ENCODE data around the gene FOLR3.
"Not testable (repeated sequence)": the region's sequence is repeated elsewhere in the genome, so short reads cannot be mapped to it uniquely, and the experiment has no call there.

DNA sequence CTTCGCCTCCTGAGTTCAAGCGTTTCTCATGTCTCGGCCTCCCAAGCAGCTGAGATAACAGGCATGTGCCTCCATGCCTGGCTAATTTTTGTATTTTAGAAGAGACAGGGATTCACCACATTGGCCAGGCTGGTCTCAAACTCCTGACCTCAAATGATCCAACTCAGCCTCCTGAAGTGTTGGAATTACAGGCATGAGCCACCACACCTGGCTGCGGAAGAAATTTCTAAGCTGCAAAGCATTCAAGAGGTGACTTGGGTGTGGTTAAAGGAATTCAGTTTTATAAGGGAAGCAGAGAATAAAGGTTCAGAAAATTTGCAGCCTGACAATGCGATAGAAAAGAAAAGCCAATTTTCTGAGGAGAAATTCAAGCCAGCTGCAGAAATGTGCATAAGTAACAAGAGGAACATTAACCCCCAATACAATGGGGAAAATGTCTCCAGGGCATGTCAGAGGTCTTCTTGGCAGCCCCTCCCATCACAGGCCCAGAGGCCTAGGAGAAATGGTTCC is 33.6 kb downstream of the FOLR3 start:
- TF ChIP-seq, protein P1, sequence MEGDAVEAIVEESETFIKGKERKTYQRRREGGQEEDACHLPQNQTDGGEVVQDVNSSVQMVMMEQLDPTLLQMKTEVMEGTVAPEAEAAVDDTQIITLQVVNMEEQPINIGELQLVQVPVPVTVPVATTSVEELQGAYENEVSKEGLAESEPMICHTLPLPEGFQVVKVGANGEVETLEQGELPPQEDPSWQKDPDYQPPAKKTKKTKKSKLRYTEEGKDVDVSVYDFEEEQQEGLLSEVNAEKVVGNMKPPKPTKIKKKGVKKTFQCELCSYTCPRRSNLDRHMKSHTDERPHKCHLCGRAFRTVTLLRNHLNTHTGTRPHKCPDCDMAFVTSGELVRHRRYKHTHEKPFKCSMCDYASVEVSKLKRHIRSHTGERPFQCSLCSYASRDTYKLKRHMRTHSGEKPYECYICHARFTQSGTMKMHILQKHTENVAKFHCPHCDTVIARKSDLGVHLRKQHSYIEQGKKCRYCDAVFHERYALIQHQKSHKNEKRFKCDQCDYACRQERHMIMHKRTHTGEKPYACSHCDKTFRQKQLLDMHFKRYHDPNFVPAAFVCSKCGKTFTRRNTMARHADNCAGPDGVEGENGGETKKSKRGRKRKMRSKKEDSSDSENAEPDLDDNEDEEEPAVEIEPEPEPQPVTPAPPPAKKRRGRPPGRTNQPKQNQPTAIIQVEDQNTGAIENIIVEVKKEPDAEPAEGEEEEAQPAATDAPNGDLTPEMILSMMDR (optimal IDR thresholded peaks at IDR 0.05 in 1 of 3, IDR thresholded peaks at IDR 0.05 in 1 of 3, conservative IDR thresholded peaks at IDR 0.05 in 1 of 3; ENCODE audit: extremely low read depth in 1 of 3, insufficient read depth in 2 of 3, low read length in 3 of 3) = not testable (repeated sequence)
- not testable (repeated sequence) for TF ChIP-seq EZH2 (IDR thresholded peaks at IDR 0.05; ENCODE audit: low read length)

All from keratinocyte (primary cell).